Ascending aorta (tissue), 2 donors: Measurements from ENCODE around the gene PLCH2. TPM values are rescaled to one million over a fixed set of nuclear protein-coding genes. Genes with fewer than 3 reads are reported as not detected.

Experiments
- DNase-seq, 2 donors: peaks; one replicate each; pipeline ENCODE4 v3.0.0-alpha.2; 2019; ENCODE audit warnings: low spot score in 2 of 2
- H3K27ac ChIP-seq, 2 donors: fragments of 200-600 bp; sonication (generic); one replicate each; pipeline ENCODE4 v1.5.1; 2016 to 2017; ENCODE audit warnings: mild to moderate bottlenecking in 1 of 2
- H3K27me3 ChIP-seq: fragments of 200-600 bp; sonication (generic); one replicate; pipeline ENCODE4 v1.5.1; 2017
- H3K36me3 ChIP-seq, 2 donors: fragments of 200-600 bp; sonication (generic); one replicate each; pipeline ENCODE4 v1.5.1; 2016
- H3K4me1 ChIP-seq, 2 donors: fragments of 200-600 bp; sonication (generic); one replicate each; pipeline ENCODE4 v1.5.1; 2016 to 2017; ENCODE audit warnings: mild to moderate bottlenecking in 1 of 2
- H3K4me3 ChIP-seq, 2 donors: fragments of 200-600 bp; sonication (generic); one replicate each; pipeline ENCODE4 v1.5.1; 2016 to 2017; ENCODE audit warnings: mild to moderate bottlenecking in 1 of 2
- H3K9me3 ChIP-seq, 2 donors: fragments of 200-600 bp; sonication (generic); one replicate each; pipeline ENCODE4 v1.5.1; 2016
- intact Hi-C: fragments of 100-400 bp; cut with DNase I; formaldehyde crosslinking; loops from one replicate; pipeline ENCODE4 v1.15.1; 2023
- total RNA-seq: library from RNA; depleted of rRNA; stranded (reverse); fragments of >200 nt; gene quantifications from one replicate; pipeline ENCODE4 v1.1.0, GENCODE V29; 2016
- TF ChIP-seq, protein P1 (sequence below), 3 experiments: fragments of 200-600 bp in 2 of 3; fragments of 450-650 bp in 1 of 3; sonication (generic) in 2 of 3; IDR thresholded peaks; one replicate each; pipeline ENCODE4 v1.5.1; 2016 to 2019; ENCODE audit warnings: antibody characterized with exemption in 3 of 3, mild to moderate bottlenecking in 1 of 3, moderate library complexity in 1 of 3

Gene PLCH2
- total RNA-seq, 1 donor from 2014 or later, result not detected

DNA sequence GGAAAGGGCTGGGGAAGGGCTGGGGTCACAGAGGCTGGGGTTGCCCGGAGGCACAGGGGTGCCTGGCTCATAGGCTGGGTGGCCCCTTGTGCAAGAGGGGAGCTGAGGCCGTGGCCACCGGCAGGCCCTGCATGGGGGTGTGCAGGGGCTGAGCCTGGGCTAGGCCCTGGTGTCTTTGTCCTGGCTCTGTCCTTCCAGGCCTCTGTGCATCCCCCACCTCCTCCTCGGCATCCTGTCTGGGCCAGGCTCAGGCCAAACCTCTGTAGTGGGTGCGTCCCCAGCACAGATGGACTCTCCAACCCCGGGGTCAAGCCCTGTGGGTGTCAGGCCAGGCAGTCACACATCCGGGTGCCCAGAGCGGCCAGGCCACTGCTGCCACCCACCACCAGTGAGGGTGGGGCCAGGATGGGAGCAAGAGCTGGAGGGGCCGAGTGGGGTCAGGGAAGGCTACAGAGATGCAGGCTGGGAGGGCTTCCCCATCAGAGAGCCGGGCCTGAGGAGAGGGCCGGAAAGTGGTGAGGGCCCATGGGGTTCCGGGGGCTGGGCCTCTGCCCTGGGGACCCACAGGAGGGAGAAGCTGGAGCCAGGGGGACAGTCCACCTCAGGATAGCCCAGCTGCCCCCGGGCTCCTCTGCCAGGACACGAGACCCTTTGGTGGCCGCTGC, 30.9 kb downstream of the PLCH2 start:
- peaks cover 45% of the 10 kb centered on the region in 2 donors for H3K36me3 ChIP-seq
- TF ChIP-seq, protein P1, sequence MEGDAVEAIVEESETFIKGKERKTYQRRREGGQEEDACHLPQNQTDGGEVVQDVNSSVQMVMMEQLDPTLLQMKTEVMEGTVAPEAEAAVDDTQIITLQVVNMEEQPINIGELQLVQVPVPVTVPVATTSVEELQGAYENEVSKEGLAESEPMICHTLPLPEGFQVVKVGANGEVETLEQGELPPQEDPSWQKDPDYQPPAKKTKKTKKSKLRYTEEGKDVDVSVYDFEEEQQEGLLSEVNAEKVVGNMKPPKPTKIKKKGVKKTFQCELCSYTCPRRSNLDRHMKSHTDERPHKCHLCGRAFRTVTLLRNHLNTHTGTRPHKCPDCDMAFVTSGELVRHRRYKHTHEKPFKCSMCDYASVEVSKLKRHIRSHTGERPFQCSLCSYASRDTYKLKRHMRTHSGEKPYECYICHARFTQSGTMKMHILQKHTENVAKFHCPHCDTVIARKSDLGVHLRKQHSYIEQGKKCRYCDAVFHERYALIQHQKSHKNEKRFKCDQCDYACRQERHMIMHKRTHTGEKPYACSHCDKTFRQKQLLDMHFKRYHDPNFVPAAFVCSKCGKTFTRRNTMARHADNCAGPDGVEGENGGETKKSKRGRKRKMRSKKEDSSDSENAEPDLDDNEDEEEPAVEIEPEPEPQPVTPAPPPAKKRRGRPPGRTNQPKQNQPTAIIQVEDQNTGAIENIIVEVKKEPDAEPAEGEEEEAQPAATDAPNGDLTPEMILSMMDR (IDR thresholded peaks at IDR 0.05), result no peak
- H3K27ac ChIP-seq, result no peak overlapping the region
- intact Hi-C loops, result no loop called here
- H3K27me3 ChIP-seq, result peaks cover 9% of the 10 kb centered on the region
- H3K4me3 ChIP-seq, result no peak overlapping the region
- DNase-seq, result no peak
- no peaks in the 10 kb centered on the region for H3K9me3 ChIP-seq
- H3K4me1 ChIP-seq, result no peaks in the 10 kb centered on the region

DNA sequence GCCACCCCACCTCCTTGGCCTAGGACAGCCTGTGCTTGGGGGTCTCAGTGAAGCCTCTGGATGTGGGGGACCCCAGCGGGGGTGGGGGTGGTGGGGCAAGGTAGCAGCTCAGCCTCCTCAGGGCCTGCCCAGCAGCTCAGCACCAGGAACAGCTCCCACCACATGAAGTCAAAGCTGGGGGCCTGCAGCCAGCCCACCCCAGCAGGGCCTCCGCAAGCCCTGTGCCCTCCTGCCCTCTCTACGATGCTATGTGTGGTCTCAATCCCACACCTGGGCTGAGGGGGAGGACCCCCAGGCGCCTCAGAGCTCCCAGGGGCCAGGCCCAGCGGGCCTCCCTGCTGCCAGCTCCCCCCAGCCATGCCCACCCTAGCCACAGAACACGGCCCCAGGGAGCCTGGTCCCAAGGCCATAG, 31.7 kb downstream of the PLCH2 start:
- intact Hi-C loops, result no loop called here
- H3K4me3 ChIP-seq, result no peak overlapping the region
- H3K4me1 ChIP-seq, result no peaks in the 10 kb centered on the region
- no peaks in the 10 kb centered on the region for H3K9me3 ChIP-seq
- H3K27ac ChIP-seq, result no peak overlapping the region
- H3K27me3 ChIP-seq, result peaks cover 9% of the 10 kb centered on the region
- no peak for DNase-seq
- TF ChIP-seq, protein P1 (IDR thresholded peaks at IDR 0.05), result no peak
- peaks cover 52% of the 10 kb centered on the region in 2 donors for H3K36me3 ChIP-seq

DNA sequence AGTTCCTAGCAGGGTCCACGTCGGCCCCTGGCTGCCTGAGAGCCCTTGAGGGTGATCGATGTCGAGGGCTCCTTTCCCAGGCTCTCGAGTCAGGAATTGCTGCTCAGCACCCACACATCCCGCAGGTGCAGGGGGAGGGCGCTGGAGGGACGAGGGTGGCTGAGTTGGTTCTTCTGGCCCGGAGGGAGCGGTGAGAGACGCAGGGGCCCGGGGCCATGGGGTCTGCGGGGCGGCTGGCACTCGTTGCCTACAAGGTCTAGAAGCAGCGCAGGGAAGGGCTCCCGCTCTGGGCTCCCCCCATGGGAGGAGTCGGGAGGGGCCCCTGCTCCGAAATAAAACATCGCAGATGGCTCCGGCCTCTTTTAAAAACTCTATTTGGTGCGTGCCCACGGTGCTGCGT, 32.1 kb downstream of the PLCH2 start:
- no peaks in the 10 kb centered on the region for H3K9me3 ChIP-seq
- H3K27ac ChIP-seq, result no peak overlapping the region
- intact Hi-C loops, result no loop called here
- H3K4me3 ChIP-seq, result no peak overlapping the region
- TF ChIP-seq, protein P1 (IDR thresholded peaks at IDR 0.05), result no peak
- peaks cover 9% of the 10 kb centered on the region for H3K27me3 ChIP-seq
- H3K36me3 ChIP-seq, result peaks cover 56 to 57% of the 10 kb centered on the region in 2 donors
- DNase-seq, result no peak
- no peaks in the 10 kb centered on the region for H3K4me1 ChIP-seq

DNA sequence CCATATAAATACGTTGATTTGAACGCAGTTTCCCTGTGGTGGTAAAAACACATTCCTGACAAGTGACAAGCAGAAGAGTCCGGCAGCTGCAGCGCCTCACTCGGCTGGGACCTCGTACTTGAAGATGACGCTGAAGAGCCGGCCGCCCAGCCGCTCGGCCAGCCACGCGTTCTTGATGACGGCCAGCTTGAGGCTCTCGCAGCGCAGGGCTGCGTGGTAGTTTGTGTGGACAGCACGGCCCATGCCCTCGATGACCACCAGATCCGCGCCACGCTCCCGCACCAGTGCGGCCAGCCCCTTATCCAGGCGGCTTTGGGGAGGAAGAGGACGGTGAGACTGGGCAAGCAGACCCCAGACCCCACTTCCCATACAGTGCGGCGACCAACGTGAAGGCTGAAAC, 32.7 kb downstream of the PLCH2 start:
- no peak for DNase-seq
- Histone ChIP-seq H3K4me1 (no peaks in the 10 kb centered on the region), H3K36me3 (peaks cover 62% of the 10 kb centered on the region in 2 donors), H3K27me3 (peaks cover 9% of the 10 kb centered on the region), H3K27ac (no peak overlapping the region), H3K9me3 (no peaks in the 10 kb centered on the region), H3K4me3 (no peak overlapping the region)
- intact Hi-C loops, result no loop called here
- TF ChIP-seq, protein P1 (IDR thresholded peaks at IDR 0.05), result no peak

DNA sequence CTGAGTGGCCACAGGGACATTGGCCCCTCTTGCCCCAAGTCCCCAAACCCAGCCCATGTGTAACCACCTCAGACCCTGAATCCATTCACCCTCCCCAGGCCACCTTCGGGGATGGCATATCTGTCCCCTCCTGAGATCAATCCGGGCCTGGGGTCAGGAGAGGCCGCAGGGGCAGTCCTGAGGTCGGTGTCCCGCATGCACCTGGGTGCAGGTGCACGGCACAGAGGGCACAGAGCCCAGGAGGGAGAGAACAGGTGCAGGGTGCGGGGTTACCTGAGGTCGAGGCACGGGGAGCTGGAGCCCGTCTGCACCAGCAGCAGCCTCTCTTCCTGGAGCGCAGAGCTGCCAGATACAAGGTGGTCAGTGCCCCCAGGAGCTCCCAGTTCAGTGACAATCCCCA, 33.5 kb downstream of the PLCH2 start:
- Histone ChIP-seq H3K27ac (no peak overlapping the region), H3K9me3 (no peaks in the 10 kb centered on the region), H3K4me1 (no peaks in the 10 kb centered on the region), H3K27me3 (peaks cover 2% of the 10 kb centered on the region), H3K36me3 (peaks cover 69 to 70% of the 10 kb centered on the region in 2 donors), H3K4me3 (no peak overlapping the region)
- DNase-seq, result no peak
- TF ChIP-seq, protein P1 (IDR thresholded peaks at IDR 0.05), result no peak
- intact Hi-C loops, result no loop called here
